ENCODE data around the gene IGLON5.

The IGLON5 gene

DNA sequence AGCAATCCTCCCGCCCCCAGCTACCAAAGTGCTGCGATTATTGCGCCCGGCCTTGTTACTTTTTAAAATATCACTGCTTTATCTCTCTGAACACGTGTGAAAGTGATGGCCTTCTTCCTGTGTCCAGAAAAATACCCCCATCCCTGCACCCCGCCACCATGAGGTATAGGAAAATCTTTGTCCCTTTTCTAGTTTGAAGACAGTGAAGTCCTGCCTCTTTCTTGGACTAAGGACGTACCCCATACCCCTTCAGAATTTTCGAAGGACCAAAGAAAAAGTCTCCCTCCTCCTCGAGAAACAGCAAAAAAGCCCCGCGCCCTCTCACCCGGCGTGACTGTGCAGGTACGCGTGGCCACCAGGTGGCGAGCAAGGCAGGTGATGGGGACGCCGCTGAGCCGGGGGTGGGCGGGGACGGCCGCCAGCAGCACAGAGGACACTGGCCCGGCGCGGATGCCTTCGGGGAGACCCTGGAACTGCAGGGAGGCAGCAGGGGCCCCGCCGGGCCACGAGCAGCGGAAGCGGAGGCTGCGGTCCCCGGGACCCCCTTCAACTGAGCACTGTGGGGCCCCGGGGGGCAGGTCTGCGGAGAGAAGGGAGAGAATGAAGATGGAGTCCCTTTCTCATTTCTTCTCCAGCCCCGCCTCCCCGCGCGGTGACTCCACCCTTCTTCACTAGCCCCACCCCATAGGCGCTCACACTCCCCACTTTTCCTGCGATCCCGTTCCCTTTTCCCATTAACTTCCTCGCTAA is 27.3 kb downstream of the IGLON5 start:
- CTCF ChIA-PET, result interaction anchor here (0.7 to 2.1 kb wide), 17 partner anchors 11 to 322 kb away, joined by 3 to 7 read pairs (median 3); partner anchors contain the start of gene NKG7
- Histone ChIP-seq H3K4me1 (ENCODE audit: control extremely low read depth in 1 of 4, control insufficient read depth in 4 of 4, insufficient read depth in 4 of 4, low read length in 3 of 4) (peaks cover 0 to 22% (median 21%) of the 10 kb centered on the region in 4 experiments), H3K27ac (ENCODE audit: insufficient read depth in 1 of 2, low read depth in 1 of 2, low read length in 2 of 2, poor library complexity in 1 of 2, severe bottlenecking in 2 of 2) (peak overlapping the region in 1 of 2 experiments; percentile 43), H3K4me3 (ENCODE audit: control insufficient read depth in 1 of 7, extremely low read depth in 1 of 7, insufficient read depth in 4 of 7, low read depth in 2 of 7, low read length in 6 of 7) (peak overlapping the region; percentile 39 to 83 (median 74)), H3K36me3 (ENCODE audit: control insufficient read depth in 4 of 4, insufficient read depth in 4 of 4, low read length in 3 of 4) (no peaks in the 10 kb centered on the region), H3K9me3 (ENCODE audit: control extremely low read depth in 1 of 5, control insufficient read depth in 4 of 5, insufficient read depth in 2 of 5, low read depth in 1 of 5, low read length in 4 of 5) (no peaks in the 10 kb centered on the region), H3K27me3 (replicated peaks in 2 of 5; ENCODE audit: control insufficient read depth in 4 of 5, insufficient read depth in 5 of 5, low read length in 4 of 5) (peaks cover 0 to 18% (median 4%) of the 10 kb centered on the region in 5 experiments)
- WGBS (ENCODE audit: insufficient coverage), result under 1% methylated on average over 32 of the region's 43 CpGs
- POLR2A ChIA-PET, result no interaction called here
- DNase-seq, result peak; percentile 81 to 90 (median 90)

DNA sequence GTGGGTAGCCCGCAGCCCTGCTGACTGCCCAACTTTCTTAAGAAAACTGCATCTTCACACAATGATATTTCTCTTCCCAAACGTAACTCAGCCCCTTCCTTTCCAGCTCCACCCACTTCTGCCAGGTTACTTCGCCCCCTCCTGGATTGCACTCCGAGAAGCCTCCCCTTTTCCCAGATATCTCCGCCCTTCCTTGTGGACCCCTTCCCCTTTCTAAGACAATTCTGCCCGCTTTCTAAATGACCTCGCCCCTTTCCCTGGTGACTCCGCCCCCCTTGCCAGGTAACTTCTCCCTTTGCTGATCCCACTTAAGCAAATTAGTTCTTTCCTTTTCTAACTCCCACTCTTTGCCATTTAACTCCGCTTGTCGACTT is 27.9 kb downstream of the IGLON5 start:
- H3K27me3 ChIP-seq (replicated peaks in 2 of 5; ENCODE audit: control insufficient read depth in 4 of 5, insufficient read depth in 5 of 5, low read length in 4 of 5), result peaks cover 0 to 18% (median 4%) of the 10 kb centered on the region in 5 experiments
- H3K9me3 ChIP-seq (ENCODE audit: control extremely low read depth in 1 of 5, control insufficient read depth in 4 of 5, insufficient read depth in 2 of 5, low read depth in 1 of 5, low read length in 4 of 5), result no peaks in the 10 kb centered on the region
- WGBS (ENCODE audit: insufficient coverage), result 0% methylated on average over 10 of the region's 10 CpGs
- no peak for DNase-seq
- peak overlapping the region; percentile 39 to 83 (median 74) for H3K4me3 ChIP-seq (ENCODE audit: control insufficient read depth in 1 of 7, extremely low read depth in 1 of 7, insufficient read depth in 4 of 7, low read depth in 2 of 7, low read length in 6 of 7)
- ChIA-PET CTCF (interaction anchor here (0.7 to 2.1 kb wide), 6 partner anchors 11 to 322 kb away, joined by 4 to 7 read pairs (median 5); no protein-coding TSS in a partner anchor), POLR2A (interaction anchor here (1.3 kb wide), 1 partner anchor 26 kb away, joined by 5 read pairs; no protein-coding TSS in a partner anchor)
- peak overlapping the region in 1 of 2 experiments; percentile 43 for H3K27ac ChIP-seq (ENCODE audit: insufficient read depth in 1 of 2, low read depth in 1 of 2, low read length in 2 of 2, poor library complexity in 1 of 2, severe bottlenecking in 2 of 2)
- H3K36me3 ChIP-seq (ENCODE audit: control insufficient read depth in 4 of 4, insufficient read depth in 4 of 4, low read length in 3 of 4), result no peaks in the 10 kb centered on the region
- H3K4me1 ChIP-seq (ENCODE audit: control extremely low read depth in 1 of 4, control insufficient read depth in 4 of 4, insufficient read depth in 4 of 4, low read length in 3 of 4), result peaks cover 0 to 22% (median 21%) of the 10 kb centered on the region in 4 experiments

DNA sequence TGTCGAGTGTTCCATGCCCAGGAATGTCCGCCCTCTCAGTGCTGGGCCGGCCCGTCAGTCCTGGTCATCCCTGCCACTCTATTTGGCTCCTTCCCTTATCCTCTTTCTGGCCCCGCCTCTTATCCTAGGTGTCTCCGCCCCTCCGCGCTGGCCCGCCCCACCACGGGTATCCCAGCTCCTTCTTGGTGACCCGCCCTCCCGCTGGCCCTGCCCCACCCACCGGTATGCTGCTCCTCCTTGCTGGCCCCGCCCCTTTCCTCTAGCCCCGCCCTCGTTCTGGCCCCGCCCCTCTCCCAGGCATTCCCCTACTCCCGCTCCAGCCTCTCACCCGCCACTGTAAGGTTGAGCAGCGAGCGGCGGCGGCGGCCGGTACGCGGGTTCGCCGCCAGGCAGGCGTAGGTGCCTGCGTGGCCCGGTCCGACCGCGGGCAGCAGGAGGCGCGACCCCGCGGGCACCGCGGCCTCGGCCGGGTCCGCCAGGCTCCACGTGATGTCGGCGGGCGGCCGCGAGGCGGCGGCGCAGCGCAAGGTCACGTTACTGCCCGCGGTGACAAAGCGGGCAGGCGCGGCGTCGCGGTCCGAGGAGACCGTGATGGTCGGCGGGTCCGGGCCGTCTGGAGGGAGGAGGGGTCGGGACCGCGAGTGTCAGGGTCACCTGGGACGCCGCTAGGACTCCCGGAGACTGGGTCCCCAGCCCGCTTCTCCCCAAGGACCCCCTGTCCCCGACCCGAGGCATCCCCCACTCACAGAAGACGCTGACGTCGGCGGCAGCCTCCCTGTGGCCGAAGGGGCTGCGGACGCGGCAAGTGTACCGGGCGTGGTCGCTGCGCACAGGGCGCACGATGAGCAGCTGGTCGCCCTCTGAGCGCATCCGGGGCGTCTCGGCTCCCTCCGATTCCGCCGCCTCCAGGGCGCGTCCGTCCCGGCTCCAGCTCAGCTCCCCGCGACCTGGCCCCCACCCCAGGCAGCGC is 28.5 kb downstream of the IGLON5 start:
- Histone ChIP-seq H3K4me1 (ENCODE audit: control extremely low read depth in 1 of 4, control insufficient read depth in 4 of 4, insufficient read depth in 4 of 4, low read length in 3 of 4) (peaks cover 0 to 22% (median 21%) of the 10 kb centered on the region in 4 experiments), H3K9me3 (ENCODE audit: control extremely low read depth in 1 of 5, control insufficient read depth in 4 of 5, insufficient read depth in 2 of 5, low read depth in 1 of 5, low read length in 4 of 5) (no peaks in the 10 kb centered on the region), H3K36me3 (ENCODE audit: control insufficient read depth in 4 of 4, insufficient read depth in 4 of 4, low read length in 3 of 4) (peaks cover 1 to 6% (median 4%) of the 10 kb centered on the region in 4 experiments), H3K4me3 (ENCODE audit: control insufficient read depth in 1 of 7, extremely low read depth in 1 of 7, insufficient read depth in 4 of 7, low read depth in 2 of 7, low read length in 6 of 7) (peak overlapping the region; percentile 39 to 83 (median 74)), H3K27me3 (replicated peaks in 2 of 5; ENCODE audit: control insufficient read depth in 4 of 5, insufficient read depth in 5 of 5, low read length in 4 of 5) (peaks cover 0 to 18% (median 4%) of the 10 kb centered on the region in 5 experiments), H3K27ac (ENCODE audit: insufficient read depth in 1 of 2, low read depth in 1 of 2, low read length in 2 of 2, poor library complexity in 1 of 2, severe bottlenecking in 2 of 2) (peak overlapping the region in 1 of 2 experiments; percentile 43)
- peak; percentile 91 to 93 (median 92) for DNase-seq
- ChIA-PET CTCF (interaction anchor here (0.7 to 2.6 kb wide), 11 partner anchors 12 to 321 kb away, joined by 3 to 11 read pairs (median 5); partner anchors contain the start of gene ETFB), POLR2A (interaction anchor here (1.3 kb wide), 1 partner anchor 26 kb away, joined by 5 read pairs; no protein-coding TSS in a partner anchor)
- WGBS (ENCODE audit: insufficient coverage), result 2% methylated on average over 83 of the region's 107 CpGs

DNA sequence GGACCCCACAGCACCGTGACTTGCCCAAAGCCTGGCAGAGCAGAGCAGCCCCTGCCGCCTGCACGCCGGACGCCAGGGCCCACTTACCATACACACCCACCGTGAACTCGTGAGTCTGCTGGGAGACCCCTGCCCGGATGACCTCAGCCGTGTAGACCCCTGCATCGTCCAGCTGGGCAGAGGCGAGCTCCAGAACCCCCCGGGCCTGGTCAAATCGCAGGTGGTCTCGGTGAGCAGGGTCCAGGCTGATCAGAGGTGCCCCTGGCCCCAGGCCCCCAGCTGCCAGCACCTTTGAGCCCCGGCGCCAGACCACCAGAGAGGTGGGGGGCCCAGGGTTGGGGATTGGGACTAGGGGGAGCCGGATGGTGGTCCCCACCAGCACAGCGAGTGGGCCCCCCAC is 29.6 kb downstream of the IGLON5 start:
- Histone ChIP-seq H3K9me3 (ENCODE audit: control extremely low read depth in 1 of 5, control insufficient read depth in 4 of 5, insufficient read depth in 2 of 5, low read depth in 1 of 5, low read length in 4 of 5) (no peaks in the 10 kb centered on the region), H3K27ac (ENCODE audit: insufficient read depth in 1 of 2, low read depth in 1 of 2, low read length in 2 of 2, poor library complexity in 1 of 2, severe bottlenecking in 2 of 2) (no peak overlapping the region), H3K4me1 (ENCODE audit: control extremely low read depth in 1 of 4, control insufficient read depth in 4 of 4, insufficient read depth in 4 of 4, low read length in 3 of 4) (peaks cover 0 to 22% (median 21%) of the 10 kb centered on the region in 4 experiments), H3K27me3 (replicated peaks in 2 of 5; ENCODE audit: control insufficient read depth in 4 of 5, insufficient read depth in 5 of 5, low read length in 4 of 5) (peaks cover 0 to 18% (median 4%) of the 10 kb centered on the region in 5 experiments), H3K4me3 (ENCODE audit: control insufficient read depth in 1 of 7, extremely low read depth in 1 of 7, insufficient read depth in 4 of 7, low read depth in 2 of 7, low read length in 6 of 7) (no peak overlapping the region), H3K36me3 (ENCODE audit: control insufficient read depth in 4 of 4, insufficient read depth in 4 of 4, low read length in 3 of 4) (peaks cover 2 to 16% (median 10%) of the 10 kb centered on the region in 4 experiments)
- CTCF ChIA-PET, result interaction anchor here (0.8 to 2.6 kb wide), 10 partner anchors 9 to 98 kb away, joined by 3 to 11 read pairs (median 4); partner anchors contain the start of gene ETFB
- POLR2A ChIA-PET, result no interaction called here
- no peak for DNase-seq
- WGBS (ENCODE audit: insufficient coverage), result 96% methylated on average over 18 of the region's 18 CpGs

DNA sequence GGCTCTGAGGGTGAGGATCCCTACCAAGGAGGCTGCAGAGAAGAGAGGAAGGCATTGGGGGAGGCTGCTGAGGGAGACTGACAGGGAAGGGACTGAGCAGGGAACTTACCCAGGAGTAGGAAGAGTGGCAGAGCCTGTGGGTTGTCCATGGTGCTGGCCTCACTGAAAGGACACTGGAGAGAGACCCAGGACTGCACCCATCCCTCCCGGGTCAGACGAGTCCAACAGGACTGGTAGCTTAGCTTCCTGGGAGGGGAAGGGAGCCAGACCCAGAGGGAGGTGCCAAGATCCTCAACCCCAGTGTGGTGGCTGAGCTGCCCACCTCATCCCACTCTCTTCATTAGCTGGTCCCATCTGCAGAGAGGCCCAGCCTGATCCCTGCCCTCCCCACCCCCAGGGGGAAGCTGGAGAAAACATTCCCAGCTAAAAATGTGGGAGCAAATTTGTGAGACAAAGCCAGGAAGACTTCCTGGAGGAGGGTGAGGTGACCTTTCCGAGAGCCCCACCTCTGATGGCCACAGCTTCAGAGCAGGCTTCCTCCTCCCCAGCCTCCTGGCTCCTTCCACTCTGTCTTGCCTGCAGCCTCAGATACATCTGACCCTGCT is 30.6 kb downstream of the IGLON5 start, which contains the start of gene VSIG10L:
VSIG10L (minus strand) TSS at position 164 of the 605 bp plus-strand sequence; CDS start at position 149, 15 bp downstream.
- POLR2A ChIA-PET, result no interaction called here
- CTCF ChIA-PET, result interaction anchor here (1.1 to 2.6 kb wide), 8 partner anchors 10 to 186 kb away, joined by 3 to 11 read pairs (median 6); no protein-coding TSS in a partner anchor

More for the DNA sequence above, 30.6 kb downstream of the IGLON5 start, which contains the start of gene VSIG10L:
- DNase-seq, result no peak
- Histone ChIP-seq H3K36me3 (ENCODE audit: control insufficient read depth in 4 of 4, insufficient read depth in 4 of 4, low read length in 3 of 4) (peaks cover 3 to 26% (median 16%) of the 10 kb centered on the region in 4 experiments), H3K27me3 (replicated peaks in 2 of 5; ENCODE audit: control insufficient read depth in 4 of 5, insufficient read depth in 5 of 5, low read length in 4 of 5) (peaks cover 0 to 18% (median 4%) of the 10 kb centered on the region in 5 experiments), H3K4me1 (ENCODE audit: control extremely low read depth in 1 of 4, control insufficient read depth in 4 of 4, insufficient read depth in 4 of 4, low read length in 3 of 4) (peaks cover 0 to 22% (median 21%) of the 10 kb centered on the region in 4 experiments), H3K9me3 (ENCODE audit: control extremely low read depth in 1 of 5, control insufficient read depth in 4 of 5, insufficient read depth in 2 of 5, low read depth in 1 of 5, low read length in 4 of 5) (no peaks in the 10 kb centered on the region), H3K4me3 (ENCODE audit: control insufficient read depth in 1 of 7, extremely low read depth in 1 of 7, insufficient read depth in 4 of 7, low read depth in 2 of 7, low read length in 6 of 7) (no peak within 1 kb of the TSS), H3K27ac (ENCODE audit: insufficient read depth in 1 of 2, low read depth in 1 of 2, low read length in 2 of 2, poor library complexity in 1 of 2, severe bottlenecking in 2 of 2) (no peak within 1 kb of the TSS)
- 81% methylated on average over 3 of the region's 3 CpGs for WGBS (ENCODE audit: insufficient coverage)
